Measurements from ENCODE around the gene DLAT.
"Not testable (repeated sequence)": the region's sequence is repeated elsewhere in the genome, so short reads cannot be mapped to it uniquely, and the experiment has no call there.

DLAT gene

GRCh38 chr11:112024773-112025678, at the start of gene DLAT:
Gene DLAT (plus strand): TSS chr11:112025408. CDS start chr11:112025473, 65 bp downstream.
- in situ Hi-C loops (cut with MboI; ENCODE audit: low pct_unique_long_range_greater_than_20kb, low sequenced_read_pairs) = no loop called here
- peak; percentile 87 for DNase-seq

GRCh38 chr11:111976119-111976766, 49.0 kb upstream of the DLAT start:
- in situ Hi-C loops (cut with MboI; ENCODE audit: low pct_unique_long_range_greater_than_20kb, low sequenced_read_pairs) = no loop called here

GRCh38 chr11:111976767-111977145, 48.5 kb upstream of the DLAT start:
- in situ Hi-C loops (cut with MboI; ENCODE audit: low pct_unique_long_range_greater_than_20kb, low sequenced_read_pairs) = no loop called here
- DNase-seq = no peak

More at GRCh38 chr11:111976119-111976766, 49.0 kb upstream of the DLAT start:
- no peak for DNase-seq

GRCh38 chr11:111977146-111978027, 47.8 kb upstream of the DLAT start:
- in situ Hi-C loops (cut with MboI; ENCODE audit: low pct_unique_long_range_greater_than_20kb, low sequenced_read_pairs) = no loop called here
- no peak for DNase-seq

GRCh38 chr11:111978028-111978771, 47.0 kb upstream of the DLAT start:
- in situ Hi-C loops (cut with MboI; ENCODE audit: low pct_unique_long_range_greater_than_20kb, low sequenced_read_pairs) = no loop called here
- DNase-seq = no peak

GRCh38 chr11:111980062-111980461, 45.1 kb upstream of the DLAT start:
- in situ Hi-C loops (cut with MboI; ENCODE audit: low pct_unique_long_range_greater_than_20kb, low sequenced_read_pairs) = no loop called here
- DNase-seq = no peak

GRCh38 chr11:111981270-111981669, 43.9 kb upstream of the DLAT start:
- no peak for DNase-seq
- in situ Hi-C loops (cut with MboI; ENCODE audit: low pct_unique_long_range_greater_than_20kb, low sequenced_read_pairs) = no loop called here

- peak; percentile 43 for DNase-seq
- in situ Hi-C loops (cut with MboI; ENCODE audit: low pct_unique_long_range_greater_than_20kb, low sequenced_read_pairs) = no loop called here
Measured at GRCh38 chr11:111982019-111982464, 43.2 kb upstream of the DLAT start.

GRCh38 chr11:111982541-111983186, 42.5 kb upstream of the DLAT start:
- in situ Hi-C loops (cut with MboI; ENCODE audit: low pct_unique_long_range_greater_than_20kb, low sequenced_read_pairs) = no loop called here
- no peak for DNase-seq

GRCh38 chr11:111983187-111983986, 41.8 kb upstream of the DLAT start:
- in situ Hi-C loops (cut with MboI; ENCODE audit: low pct_unique_long_range_greater_than_20kb, low sequenced_read_pairs) = no loop called here
- DNase-seq = no peak

- in situ Hi-C loops (cut with MboI; ENCODE audit: low pct_unique_long_range_greater_than_20kb, low sequenced_read_pairs) = no loop called here
- DNase-seq = no peak
Measured at GRCh38 chr11:111986589-111986988, 38.6 kb upstream of the DLAT start.

GRCh38 chr11:111990381-111990780, 34.8 kb upstream of the DLAT start:
- no peak for DNase-seq
- in situ Hi-C loops (cut with MboI; ENCODE audit: low pct_unique_long_range_greater_than_20kb, low sequenced_read_pairs) = no loop called here

GRCh38 chr11:111992206-111992855, 32.9 kb upstream of the DLAT start:
- in situ Hi-C loops (cut with MboI; ENCODE audit: low pct_unique_long_range_greater_than_20kb, low sequenced_read_pairs) = no loop called here

GRCh38 chr11:111996129-111996528, 29.1 kb upstream of the DLAT start:
- DNase-seq = no peak
- in situ Hi-C loops (cut with MboI; ENCODE audit: low pct_unique_long_range_greater_than_20kb, low sequenced_read_pairs) = no loop called here

More at GRCh38 chr11:111992206-111992855, 32.9 kb upstream of the DLAT start:
- DNase-seq = no peak

GRCh38 chr11:111996669-111997068, 28.5 kb upstream of the DLAT start:
- in situ Hi-C loops (cut with MboI; ENCODE audit: low pct_unique_long_range_greater_than_20kb, low sequenced_read_pairs) = not testable (repeated sequence)
- DNase-seq = peak; percentile 20

- in situ Hi-C loops (cut with MboI; ENCODE audit: low pct_unique_long_range_greater_than_20kb, low sequenced_read_pairs) = no loop called here
- no peak for DNase-seq
Measured at GRCh38 chr11:111999111-111999510, 26.1 kb upstream of the DLAT start.

- in situ Hi-C loops (cut with MboI; ENCODE audit: low pct_unique_long_range_greater_than_20kb, low sequenced_read_pairs) = no loop called here
- no peak for DNase-seq
Measured at GRCh38 chr11:112000703-112001102, 24.5 kb upstream of the DLAT start.

All from KBM-7 (cell line).